Gastrocnemius medialis (tissue), 4 donors: ENCODE data around the gene KCNK6. TPM values are rescaled to one million over a fixed set of nuclear protein-coding genes. Genes with fewer than 3 reads are reported as not detected.

Experiments
- ATAC-seq, 2 donors: fragments of 150-250 bp; one replicate each; pipeline ENCODE4 v1.9.1; 2016
- DNase-seq, 2 donors: peaks; one replicate each; pipeline ENCODE4 v3.0.0-alpha.2; 2019
- H3K27ac ChIP-seq, 4 donors: fragments of 200-600 bp; sonication (generic); 1 replicate in 1 of 4; 2 replicates in 3 of 4; pipeline ENCODE4 v1.5.1; 2016 to 2018; ENCODE audit warnings: mild to moderate bottlenecking in 2 of 4, moderate library complexity in 1 of 4
- H3K27me3 ChIP-seq, 3 donors: fragments of 200-600 bp; sonication (generic) in 2 of 3; 1 replicate in 1 of 3; 2 replicates in 2 of 3; pipeline versions ENCODE4 v1.5.1 to v1.6.0; 2016 to 2019; ENCODE audit warnings: mild to moderate bottlenecking in 1 of 3, moderate library complexity in 1 of 3
- H3K36me3 ChIP-seq, 2 donors: fragments of 200-600 bp; sonication (generic) in 1 of 2; one replicate each; pipeline ENCODE4 v1.5.1; 2017 to 2018
- H3K4me1 ChIP-seq, 2 donors: fragments of 200-600 bp; sonication (generic) in 1 of 2; one replicate each; pipeline ENCODE4 v1.5.1; 2016 to 2017; ENCODE audit warnings: mild to moderate bottlenecking in 2 of 2
- H3K4me3 ChIP-seq, 4 donors: fragments of 200-600 bp; sonication (generic) in 3 of 4; 1 replicate in 1 of 4; 2 replicates in 3 of 4; pipeline ENCODE4 v1.5.1; 2016 to 2019; ENCODE audit warnings: mild to moderate bottlenecking in 2 of 4
- H3K9me3 ChIP-seq, 3 donors: fragments of 200-600 bp; sonication (generic) in 2 of 3; 1 replicate in 1 of 3; 2 replicates in 2 of 3; pipeline ENCODE4 v1.5.1; 2016 to 2019
- POLR2A ChIP-seq, 2 donors: fragments of 450-650 bp; IDR thresholded peaks; one replicate each; pipeline ENCODE4 v1.6.1; 2017; ENCODE audit warnings: antibody characterized with exemption in 2 of 2, mild to moderate bottlenecking in 2 of 2, moderate library complexity in 2 of 2
- in situ Hi-C, 4 donors: fragments of 200-750 bp; cut with MboI; loops; one replicate each; pipeline versions ENCODE4 v1.15.0 to v1.8.0; 2017; ENCODE audit warnings: low sequenced_read_pairs in 4 of 4
- intact Hi-C: fragments of 100-400 bp; cut with DNase I; formaldehyde crosslinking; loops from one replicate; pipeline ENCODE4 v1.15.1; 2023; ENCODE audit warnings: low total_unique reads
- total RNA-seq, 4 donors: library from RNA; depleted of rRNA; stranded (reverse); fragments of >200 nt; gene quantifications; one replicate each; pipeline versions ENCODE4 v1.1.0 to v1.2.3, GENCODE V29; 2016
- TF ChIP-seq, protein P1 (sequence below), 5 experiments: fragments of 450-650 bp in 3 of 5; fragments of 200-600 bp in 2 of 5; sonication (generic) in 2 of 5; IDR thresholded peaks in 4 of 5; conservative IDR thresholded peaks in 1 of 5; 1 replicate in 4 of 5; 2 replicates in 1 of 5; pipeline ENCODE4 v1.5.1; 2016 to 2019; ENCODE audit warnings: antibody characterized with exemption in 5 of 5, mild to moderate bottlenecking in 3 of 5, moderate library complexity in 3 of 5

Gene KCNK6
- total RNA-seq, 4 donors from 2014 or later: 0.15 to 0.90 (median 0.41) TPM

DNA sequence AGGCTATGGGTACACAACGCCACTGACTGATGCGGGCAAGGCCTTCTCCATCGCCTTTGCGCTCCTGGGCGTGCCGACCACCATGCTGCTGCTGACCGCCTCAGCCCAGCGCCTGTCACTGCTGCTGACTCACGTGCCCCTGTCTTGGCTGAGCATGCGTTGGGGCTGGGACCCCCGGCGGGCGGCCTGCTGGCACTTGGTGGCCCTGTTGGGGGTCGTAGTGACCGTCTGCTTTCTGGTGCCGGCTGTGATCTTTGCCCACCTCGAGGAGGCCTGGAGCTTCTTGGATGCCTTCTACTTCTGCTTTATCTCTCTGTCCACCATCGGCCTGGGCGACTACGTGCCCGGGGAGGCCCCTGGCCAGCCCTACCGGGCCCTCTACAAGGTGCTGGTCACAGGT is 6.9 kb downstream of the KCNK6 start:
- TF ChIP-seq, protein P1, sequence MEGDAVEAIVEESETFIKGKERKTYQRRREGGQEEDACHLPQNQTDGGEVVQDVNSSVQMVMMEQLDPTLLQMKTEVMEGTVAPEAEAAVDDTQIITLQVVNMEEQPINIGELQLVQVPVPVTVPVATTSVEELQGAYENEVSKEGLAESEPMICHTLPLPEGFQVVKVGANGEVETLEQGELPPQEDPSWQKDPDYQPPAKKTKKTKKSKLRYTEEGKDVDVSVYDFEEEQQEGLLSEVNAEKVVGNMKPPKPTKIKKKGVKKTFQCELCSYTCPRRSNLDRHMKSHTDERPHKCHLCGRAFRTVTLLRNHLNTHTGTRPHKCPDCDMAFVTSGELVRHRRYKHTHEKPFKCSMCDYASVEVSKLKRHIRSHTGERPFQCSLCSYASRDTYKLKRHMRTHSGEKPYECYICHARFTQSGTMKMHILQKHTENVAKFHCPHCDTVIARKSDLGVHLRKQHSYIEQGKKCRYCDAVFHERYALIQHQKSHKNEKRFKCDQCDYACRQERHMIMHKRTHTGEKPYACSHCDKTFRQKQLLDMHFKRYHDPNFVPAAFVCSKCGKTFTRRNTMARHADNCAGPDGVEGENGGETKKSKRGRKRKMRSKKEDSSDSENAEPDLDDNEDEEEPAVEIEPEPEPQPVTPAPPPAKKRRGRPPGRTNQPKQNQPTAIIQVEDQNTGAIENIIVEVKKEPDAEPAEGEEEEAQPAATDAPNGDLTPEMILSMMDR (IDR thresholded peaks at IDR 0.05 in 4 of 5, conservative IDR thresholded peaks at IDR 0.05 in 1 of 5): no peak
- no peak for TF ChIP-seq POLR2A (IDR thresholded peaks at IDR 0.05)
- no peak overlapping the region for H3K27ac ChIP-seq
- peaks cover 0 to 2% (median 0%) of the 10 kb centered on the region in 3 donors for H3K27me3 ChIP-seq
- in situ Hi-C loops: loop anchor here (25.0 kb wide), 2 partner anchors 189 to 414 kb away; partner anchors contain the start of genes SIPA1L3 (in 4 of the 4) and WDR87 (in 4 of the 4)
- intact Hi-C loops: no loop called here
- no peak for ATAC-seq
- H3K36me3 ChIP-seq: no peaks in the 10 kb centered on the region
- no peak overlapping the region for H3K4me3 ChIP-seq
- H3K4me1 ChIP-seq: no peaks in the 10 kb centered on the region
- H3K9me3 ChIP-seq: no peaks in the 10 kb centered on the region
- DNase-seq: no peak

- no peaks in the 10 kb centered on the region for H3K9me3 ChIP-seq
- no peaks in the 10 kb centered on the region for H3K36me3 ChIP-seq
- TF ChIP-seq, protein P1 (IDR thresholded peaks at IDR 0.05 in 4 of 5, conservative IDR thresholded peaks at IDR 0.05 in 1 of 5): no peak
- no peak for TF ChIP-seq POLR2A (IDR thresholded peaks at IDR 0.05)
- in situ Hi-C loops (loop anchor here (5.0 to 25.0 kb wide), 3 partner anchors 87 to 417 kb away; partner anchors contain the start of genes SIPA1L3 (in 4 of the 4) and WDR87 (in 4 of the 4)), intact Hi-C loops (no loop called here)
- DNase-seq: no peak
- H3K27ac ChIP-seq: no peak overlapping the region
- H3K27me3 ChIP-seq: no peaks in the 10 kb centered on the region
- ATAC-seq: no peak
- no peaks in the 10 kb centered on the region for H3K4me1 ChIP-seq
- H3K4me3 ChIP-seq: no peak overlapping the region
Measured at GRCh38 chr19:38329651-38330050, 10.0 kb downstream of the KCNK6 start.

GRCh38 chr19:38331728-38332127 is 12.1 kb downstream of the KCNK6 start:
- no peaks in the 10 kb centered on the region for H3K36me3 ChIP-seq
- no peaks in the 10 kb centered on the region for H3K9me3 ChIP-seq
- no peaks in the 10 kb centered on the region for H3K27me3 ChIP-seq
- TF ChIP-seq, protein P1 (IDR thresholded peaks at IDR 0.05 in 4 of 5, conservative IDR thresholded peaks at IDR 0.05 in 1 of 5): no peak
- TF ChIP-seq POLR2A (IDR thresholded peaks at IDR 0.05): no peak
- ATAC-seq (no peak), DNase-seq (no peak)
- H3K27ac ChIP-seq: no peak overlapping the region
- H3K4me1 ChIP-seq: no peaks in the 10 kb centered on the region
- intact Hi-C loops (no loop called here), in situ Hi-C loops (loop anchor here (5.0 to 25.0 kb wide), 3 partner anchors 89 to 419 kb away; partner anchors contain the start of genes SIPA1L3 (in 4 of the 4) and WDR87 (in 4 of the 4))
- no peak overlapping the region for H3K4me3 ChIP-seq

DNA sequence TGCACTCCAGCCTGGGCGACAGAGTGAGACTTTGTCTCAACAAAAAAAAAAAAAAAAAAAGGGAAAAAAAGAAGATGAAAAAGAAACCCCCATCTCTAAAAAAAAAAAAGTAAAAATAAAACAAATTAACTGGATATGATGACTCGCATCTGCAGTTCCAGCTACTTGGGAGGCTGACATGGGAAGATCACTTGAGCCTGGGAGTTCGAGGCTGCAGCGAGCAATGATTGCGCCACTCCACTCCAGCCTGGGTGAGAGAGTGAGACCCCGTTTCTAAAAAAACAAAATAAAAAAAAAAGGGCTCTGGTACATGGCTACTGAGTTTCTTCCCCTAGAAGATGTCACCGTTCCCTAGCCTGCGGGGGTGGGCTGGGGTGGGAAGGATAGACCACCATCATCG is 13.6 kb downstream of the KCNK6 start:
- H3K36me3 ChIP-seq: no peaks in the 10 kb centered on the region
- H3K27me3 ChIP-seq: no peaks in the 10 kb centered on the region
- no peaks in the 10 kb centered on the region for H3K9me3 ChIP-seq
- in situ Hi-C loops: loop anchor here (5.0 to 25.0 kb wide), 3 partner anchors 91 to 421 kb away; partner anchors contain the start of genes SIPA1L3 (in 4 of the 4) and WDR87 (in 4 of the 4)
- H3K27ac ChIP-seq: no peak overlapping the region
- intact Hi-C loops: no loop called here
- peaks cover 5 to 7% of the 10 kb centered on the region in 2 donors for H3K4me1 ChIP-seq
- ATAC-seq (no peak), DNase-seq (no peak)
- no peak for TF ChIP-seq POLR2A (IDR thresholded peaks at IDR 0.05)
- TF ChIP-seq, protein P1 (IDR thresholded peaks at IDR 0.05 in 4 of 5, conservative IDR thresholded peaks at IDR 0.05 in 1 of 5): no peak
- no peak overlapping the region for H3K4me3 ChIP-seq
